Measurements from ENCODE around the gene NEIL3. TPM values are rescaled to one million over a fixed set of nuclear protein-coding genes. Genes with fewer than 3 reads are reported as not detected.

NEIL3 gene
- total and polyA plus RNA-seq, 10 donors = 0.30 to 3.3 (median 1.8) TPM

DNA sequence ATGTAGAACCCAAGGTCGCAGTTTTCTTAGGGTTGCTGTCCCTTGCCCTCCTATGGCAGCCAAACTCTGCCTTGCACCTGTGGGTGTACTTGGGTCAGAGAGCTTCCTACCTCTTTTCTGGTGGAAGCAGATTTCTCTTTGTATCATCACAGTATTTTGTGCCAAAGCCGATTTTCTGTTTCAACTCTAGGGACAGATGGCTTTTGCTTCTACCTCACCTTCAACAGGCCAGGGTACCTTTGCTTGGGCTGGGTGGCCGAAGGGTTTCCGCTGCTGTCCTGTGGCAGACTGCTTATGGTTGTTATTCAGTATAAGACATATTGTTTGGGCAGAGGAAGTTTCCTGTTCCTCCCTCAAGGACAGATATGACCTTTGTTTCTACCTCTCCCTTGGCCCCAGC is 22.4 kb downstream of the NEIL3 start:
- Histone ChIP-seq H3K36me3 (peaks cover 0 to 10% (median 0%) of the 10 kb centered on the region in 6 donors), H3K27ac (no peak overlapping the region), H3K4me1 (no peaks in the 10 kb centered on the region), H3K4me3 (no peak overlapping the region), H3K9me3 (peaks cover 0 to 21% (median 15%) of the 10 kb centered on the region in 8 donors), H3K27me3 (replicated peaks in 1 of 7) (no peaks in the 10 kb centered on the region)
- DNase-seq = no peak
- intact Hi-C loops (cut with DNase I; ENCODE audit: low total_unique reads) = no loop called here
- WGBS, 5 donors = 85 to 99% (median 98%) methylated on average over 4 of the region's 4 CpGs
- TF ChIP-seq, protein P1, sequence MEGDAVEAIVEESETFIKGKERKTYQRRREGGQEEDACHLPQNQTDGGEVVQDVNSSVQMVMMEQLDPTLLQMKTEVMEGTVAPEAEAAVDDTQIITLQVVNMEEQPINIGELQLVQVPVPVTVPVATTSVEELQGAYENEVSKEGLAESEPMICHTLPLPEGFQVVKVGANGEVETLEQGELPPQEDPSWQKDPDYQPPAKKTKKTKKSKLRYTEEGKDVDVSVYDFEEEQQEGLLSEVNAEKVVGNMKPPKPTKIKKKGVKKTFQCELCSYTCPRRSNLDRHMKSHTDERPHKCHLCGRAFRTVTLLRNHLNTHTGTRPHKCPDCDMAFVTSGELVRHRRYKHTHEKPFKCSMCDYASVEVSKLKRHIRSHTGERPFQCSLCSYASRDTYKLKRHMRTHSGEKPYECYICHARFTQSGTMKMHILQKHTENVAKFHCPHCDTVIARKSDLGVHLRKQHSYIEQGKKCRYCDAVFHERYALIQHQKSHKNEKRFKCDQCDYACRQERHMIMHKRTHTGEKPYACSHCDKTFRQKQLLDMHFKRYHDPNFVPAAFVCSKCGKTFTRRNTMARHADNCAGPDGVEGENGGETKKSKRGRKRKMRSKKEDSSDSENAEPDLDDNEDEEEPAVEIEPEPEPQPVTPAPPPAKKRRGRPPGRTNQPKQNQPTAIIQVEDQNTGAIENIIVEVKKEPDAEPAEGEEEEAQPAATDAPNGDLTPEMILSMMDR (IDR thresholded peaks at IDR 0.05 in 8 of 11, conservative IDR thresholded peaks at IDR 0.05 in 3 of 11) = no peak

DNA sequence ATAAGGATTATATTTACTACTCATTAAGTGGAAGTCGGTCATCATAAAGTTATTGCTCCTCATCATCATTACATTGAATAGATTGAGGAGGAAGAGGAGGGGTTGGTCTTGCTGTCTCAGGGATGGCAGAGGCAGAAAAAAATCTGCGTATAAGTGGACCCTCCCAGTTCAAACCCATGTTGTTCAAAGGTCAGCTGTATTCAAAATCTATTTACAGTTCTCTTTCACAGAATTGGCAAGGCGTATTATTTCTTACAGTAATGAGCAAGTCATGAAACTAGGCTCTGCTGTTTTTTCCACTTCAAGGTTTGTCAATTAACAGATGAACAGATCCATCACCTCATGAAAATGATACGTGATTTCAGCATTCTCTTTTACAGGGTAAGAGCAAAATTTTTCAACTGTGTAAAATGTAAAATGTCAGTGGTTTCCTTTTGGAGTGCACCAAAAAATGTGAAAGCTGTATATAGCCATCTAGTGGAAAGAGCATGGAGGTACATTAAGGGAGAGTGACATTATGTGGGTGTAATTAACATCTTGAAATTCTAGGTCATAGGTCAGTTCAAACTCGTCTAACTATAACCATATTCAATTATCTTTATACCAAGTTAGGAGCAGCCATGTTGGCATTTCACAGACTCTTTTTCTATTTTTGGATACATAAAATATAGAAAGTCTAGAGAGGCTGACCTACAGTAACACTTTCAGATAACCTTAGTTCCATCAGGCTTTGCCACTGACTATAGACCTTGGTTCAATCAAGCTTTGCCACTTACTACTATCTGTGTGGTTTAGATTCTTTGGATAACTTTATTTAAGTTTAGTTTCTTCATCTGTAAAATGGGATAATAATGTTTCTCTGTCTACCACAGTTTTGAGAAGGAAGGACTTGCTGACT is 30.1 kb downstream of the NEIL3 start:
- no peak for DNase-seq
- Histone ChIP-seq H3K36me3 (peaks cover 0 to 21% (median 0%) of the 10 kb centered on the region in 6 donors), H3K4me1 (peaks cover 0 to 7% (median 0%) of the 10 kb centered on the region in 6 donors), H3K27ac (no peak overlapping the region), H3K9me3 (no peaks in the 10 kb centered on the region), H3K27me3 (replicated peaks in 1 of 7) (no peaks in the 10 kb centered on the region), H3K4me3 (no peak overlapping the region)
- intact Hi-C loops (cut with DNase I; ENCODE audit: low total_unique reads) = no loop called here
- TF ChIP-seq POLR2AphosphoS5 (IDR thresholded peaks at IDR 0.05) = no peak
- TF ChIP-seq, protein P1 (IDR thresholded peaks at IDR 0.05 in 8 of 11, conservative IDR thresholded peaks at IDR 0.05 in 3 of 11) = peak in 10 of 11 experiments; percentile 33 to 70 (median 50)
- TF ChIP-seq POLR2A (IDR thresholded peaks at IDR 0.05) = no peak
- 42 to 60% (median 54%) methylated on average over 5 of the region's 5 CpGs for WGBS, 5 donors

DNA sequence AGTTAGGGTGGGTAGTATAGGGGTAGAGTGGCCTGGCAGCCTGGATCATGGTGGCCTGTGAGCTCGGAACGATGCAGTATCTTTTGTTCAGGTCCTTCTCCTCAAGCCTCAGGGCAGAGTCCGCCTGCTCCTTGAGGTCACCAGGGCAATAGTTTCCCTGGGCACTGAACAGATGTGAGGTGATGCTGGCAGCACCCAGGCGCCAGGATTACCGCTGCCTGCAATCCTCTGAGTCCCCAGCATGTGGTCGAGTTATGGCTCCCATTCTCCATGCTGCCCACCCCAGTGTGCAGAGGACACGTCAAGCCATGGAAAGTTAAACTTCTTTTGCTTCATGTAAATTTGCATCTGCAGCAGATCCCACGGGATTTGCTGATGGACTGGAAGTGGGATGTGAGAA is 38.7 kb downstream of the NEIL3 start:
- peaks cover 0 to 19% (median 0%) of the 10 kb centered on the region in 6 donors for H3K36me3 ChIP-seq
- no peaks in the 10 kb centered on the region for H3K4me1 ChIP-seq
- no peak overlapping the region for H3K4me3 ChIP-seq
- H3K27ac ChIP-seq = no peak overlapping the region
- intact Hi-C loops (cut with DNase I; ENCODE audit: low total_unique reads) = no loop called here
- DNase-seq = no peak
- 95 to 100% (median 97%) methylated on average over 7 to 8 of the region's 8 CpGs for WGBS, 5 donors
- H3K9me3 ChIP-seq = no peaks in the 10 kb centered on the region
- no peaks in the 10 kb centered on the region for H3K27me3 ChIP-seq (replicated peaks in 1 of 7)
- TF ChIP-seq POLR2A (IDR thresholded peaks at IDR 0.05) = no peak
- TF ChIP-seq POLR2AphosphoS5 (IDR thresholded peaks at IDR 0.05) = no peak
- TF ChIP-seq, protein P1 (IDR thresholded peaks at IDR 0.05 in 8 of 11, conservative IDR thresholded peaks at IDR 0.05 in 3 of 11) = no peak

DNA sequence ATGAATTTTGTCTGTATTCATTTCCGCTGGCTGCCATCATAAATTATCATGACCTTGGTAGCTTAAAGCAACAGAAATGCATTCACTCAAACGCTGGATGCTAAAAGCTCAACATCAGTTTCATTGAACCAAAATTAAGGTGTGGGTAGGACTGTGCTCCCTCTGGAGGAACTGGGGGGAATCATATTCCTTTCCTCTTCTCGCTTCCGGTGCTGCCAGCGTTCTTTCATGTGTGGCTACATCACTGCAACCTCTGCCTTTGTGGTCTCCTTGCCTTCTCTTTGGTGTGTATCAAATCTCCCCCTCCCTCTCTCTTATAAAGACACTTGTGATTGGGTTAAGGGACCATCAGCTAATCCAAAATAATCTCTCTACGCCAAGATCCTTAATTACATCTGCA is 39.5 kb downstream of the NEIL3 start:
- H3K27ac ChIP-seq = no peak overlapping the region
- intact Hi-C loops (cut with DNase I; ENCODE audit: low total_unique reads) = no loop called here
- no peaks in the 10 kb centered on the region for H3K4me1 ChIP-seq
- no peaks in the 10 kb centered on the region for H3K9me3 ChIP-seq
- DNase-seq = no peak
- 91 to 98% (median 94%) methylated on average over 6 of the region's 6 CpGs for WGBS, 5 donors
- peaks cover 0 to 19% (median 0%) of the 10 kb centered on the region in 6 donors for H3K36me3 ChIP-seq
- H3K27me3 ChIP-seq (replicated peaks in 1 of 7) = no peaks in the 10 kb centered on the region
- no peak overlapping the region for H3K4me3 ChIP-seq
- TF ChIP-seq, protein P1 (IDR thresholded peaks at IDR 0.05 in 8 of 11, conservative IDR thresholded peaks at IDR 0.05 in 3 of 11) = no peak
- TF ChIP-seq POLR2AphosphoS5 (IDR thresholded peaks at IDR 0.05) = no peak
- no peak for TF ChIP-seq POLR2A (IDR thresholded peaks at IDR 0.05)
